NCI-H128 (cell line): ENCODE measurements around the gene LRRC36.
A peak's percentile ranks its signal among the peaks of the same experiment; 100 is the strongest.

Experiments
- DNase-seq: peaks from one replicate; lab custom pipeline; 2025; ENCODE audit not compliant: unreplicated experiment; lab: John Stamatoyannopoulos, UW

Gene LRRC36

GRCh38 chr16:67326472-67327309 lies at the start of gene LRRC36, which contains the start of gene KCTD19:
Gene LRRC36, plus strand, starts transcription at chr16:67326815. Its CDS starts 48 bp downstream, at chr16:67326863.
Gene KCTD19, minus strand, starts transcription at chr16:67326741. Its CDS starts 34 bp downstream, at chr16:67326707.
- DNase-seq: peak; percentile 54

GRCh38 chr16:67277294-67277998 lies 49.2 kb upstream of the LRRC36 start:
- DNase-seq: no peak

- no peak for DNase-seq
These were observed 48.4 kb upstream of the LRRC36 start for GRCh38 chr16:67277999-67278772.

GRCh38 chr16:67278773-67279295 lies 47.8 kb upstream of the LRRC36 start:
- DNase-seq: no peak

GRCh38 chr16:67279296-67280089 lies 47.1 kb upstream of the LRRC36 start, which contains the start of gene PLEKHG4:
Gene PLEKHG4, plus strand, starts transcription at chr16:67279532. Its CDS starts 513 bp downstream, at chr16:67280045.
- DNase-seq: peak; percentile 10

DNA sequence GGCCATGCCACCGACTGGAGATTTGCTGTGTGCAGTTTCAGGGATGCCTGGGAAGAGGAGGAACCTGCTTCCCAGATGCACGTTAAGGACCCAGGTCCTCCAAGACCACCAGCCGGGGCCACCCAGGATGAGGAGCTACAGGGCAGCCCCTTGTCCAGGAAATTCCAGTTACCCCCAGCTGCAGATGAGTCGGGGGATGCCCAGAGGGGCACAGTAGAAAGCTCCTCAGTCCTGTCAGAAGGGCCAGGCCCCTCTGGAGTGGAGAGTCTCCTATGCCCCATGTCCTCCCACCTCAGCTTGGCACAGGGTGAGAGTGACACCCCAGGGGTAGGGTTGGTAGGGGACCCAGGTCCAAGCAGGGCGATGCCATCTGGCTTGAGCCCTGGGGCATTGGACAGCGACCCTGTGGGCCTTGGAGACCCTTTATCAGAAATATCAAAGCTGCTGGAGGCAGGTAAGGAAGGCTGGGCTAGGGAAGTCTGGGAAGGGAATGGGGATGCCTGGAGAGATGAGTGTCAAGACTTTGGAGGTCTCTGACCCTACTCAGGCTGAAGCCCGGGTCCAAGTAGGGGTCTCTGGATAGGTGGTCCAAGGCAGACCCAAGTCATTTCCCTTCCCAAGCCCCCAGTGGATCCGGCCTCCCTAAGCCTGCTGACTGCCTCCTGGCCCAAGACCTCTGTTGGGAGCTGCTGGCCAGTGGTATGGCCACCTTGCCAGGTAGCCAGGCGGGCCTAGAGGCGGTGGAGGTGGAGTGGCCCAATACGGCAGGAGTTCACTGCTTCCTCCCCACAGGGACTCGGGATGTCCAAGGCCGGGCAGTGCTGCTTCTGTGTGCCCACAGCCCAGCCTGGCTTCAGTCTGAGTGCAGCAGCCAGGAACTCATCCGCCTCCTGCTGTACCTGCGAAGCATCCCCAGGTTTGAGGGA lies 46.3 kb upstream of the LRRC36 start:
- no peak for DNase-seq

GRCh38 chr16:67281536-67282446 lies 44.8 kb upstream of the LRRC36 start:
- no peak for DNase-seq

DNA sequence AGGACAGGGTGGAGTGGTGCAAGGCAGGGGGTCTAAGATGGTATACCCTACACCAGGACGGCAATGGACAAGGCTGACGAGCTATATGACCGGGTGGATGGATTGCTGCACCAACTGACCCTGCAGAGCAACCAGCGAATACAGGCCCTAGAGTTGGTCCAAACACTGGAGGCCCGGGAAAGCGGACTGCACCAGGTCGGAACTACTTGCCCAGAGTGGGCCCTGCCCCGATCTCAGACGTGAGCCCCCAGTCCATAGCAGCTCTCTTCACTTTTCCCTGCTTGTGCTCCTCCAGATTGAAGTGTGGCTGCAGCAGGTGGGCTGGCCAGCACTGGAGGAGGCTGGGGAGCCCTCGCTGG lies 44.2 kb upstream of the LRRC36 start:
- DNase-seq: no peak

DNA sequence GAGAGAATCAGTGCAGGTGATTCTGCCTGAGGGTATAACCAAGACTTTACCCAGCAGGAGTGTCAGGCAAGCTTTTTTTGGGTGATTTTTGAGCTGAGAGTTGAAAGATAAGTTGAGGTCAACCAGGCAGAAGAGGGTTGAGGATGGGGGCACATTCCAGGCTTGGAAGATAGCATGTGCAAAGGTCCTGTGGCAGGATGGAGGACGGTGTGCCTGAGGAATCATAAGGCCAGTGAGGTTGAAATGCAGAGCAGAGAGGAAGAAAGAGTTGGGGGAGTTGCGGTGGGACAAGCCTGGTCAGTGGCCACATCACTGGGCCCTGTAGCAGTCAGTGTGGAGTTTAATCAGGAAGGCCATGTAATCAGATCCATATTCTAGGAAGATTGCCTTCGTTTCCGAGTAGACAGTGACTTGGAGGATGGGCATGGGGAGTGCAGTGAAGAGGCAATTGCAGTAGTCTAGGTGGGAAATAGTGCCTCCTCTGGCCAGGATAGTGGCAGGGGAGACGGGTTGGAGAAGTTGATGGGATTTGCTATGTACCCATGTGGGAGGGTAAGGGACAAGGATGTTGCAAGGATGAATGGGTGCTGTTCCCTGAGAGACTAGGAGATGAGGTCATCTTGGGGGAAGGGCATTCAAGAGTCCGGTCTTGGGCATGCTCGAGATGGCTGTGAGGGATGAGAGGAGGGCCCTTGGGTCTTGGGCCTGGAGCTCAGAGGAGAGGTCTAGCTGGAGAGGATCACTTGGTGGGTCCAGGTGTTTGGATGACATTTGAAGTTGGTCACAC lies 43.4 kb upstream of the LRRC36 start:
- DNase-seq: no peak

DNA sequence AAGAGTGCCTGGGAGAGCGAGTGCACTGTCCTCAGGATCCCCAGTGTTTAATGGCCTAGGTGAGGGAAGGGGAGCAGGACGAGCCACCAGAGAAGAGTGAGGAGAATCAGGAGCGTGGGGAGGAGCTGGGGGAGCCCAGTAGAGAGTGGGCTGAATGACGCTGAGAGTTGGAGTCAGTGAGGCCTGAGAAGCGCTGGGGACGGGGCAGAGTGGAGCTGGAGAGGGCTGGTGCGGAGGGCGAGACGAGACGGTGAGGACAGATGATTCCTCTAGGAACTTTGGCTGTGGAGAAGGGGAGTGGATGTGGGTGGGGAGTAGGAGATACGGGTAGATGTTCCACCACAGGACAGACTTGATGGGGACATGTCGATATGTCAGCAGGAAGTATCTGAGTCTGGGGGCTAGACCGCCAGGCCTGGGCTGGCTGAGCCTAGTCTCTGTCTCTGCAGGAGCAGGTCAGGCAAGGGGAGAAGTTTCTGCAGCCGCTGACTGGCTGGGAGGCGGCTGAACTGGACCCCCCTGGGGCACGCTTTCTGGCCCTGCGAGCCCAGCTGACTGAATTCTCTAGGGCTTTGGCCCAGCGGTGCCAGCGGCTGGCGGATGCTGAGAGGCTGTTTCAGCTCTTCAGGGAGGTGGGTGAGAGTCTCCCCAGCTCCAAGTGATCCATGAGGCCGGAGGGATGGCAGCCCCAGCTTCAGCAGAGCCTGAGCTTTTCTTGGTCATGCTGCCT lies 42.6 kb upstream of the LRRC36 start:
- no peak for DNase-seq

GRCh38 chr16:67284699-67285646 lies 41.6 kb upstream of the LRRC36 start:
- peak; percentile 11 for DNase-seq

DNA sequence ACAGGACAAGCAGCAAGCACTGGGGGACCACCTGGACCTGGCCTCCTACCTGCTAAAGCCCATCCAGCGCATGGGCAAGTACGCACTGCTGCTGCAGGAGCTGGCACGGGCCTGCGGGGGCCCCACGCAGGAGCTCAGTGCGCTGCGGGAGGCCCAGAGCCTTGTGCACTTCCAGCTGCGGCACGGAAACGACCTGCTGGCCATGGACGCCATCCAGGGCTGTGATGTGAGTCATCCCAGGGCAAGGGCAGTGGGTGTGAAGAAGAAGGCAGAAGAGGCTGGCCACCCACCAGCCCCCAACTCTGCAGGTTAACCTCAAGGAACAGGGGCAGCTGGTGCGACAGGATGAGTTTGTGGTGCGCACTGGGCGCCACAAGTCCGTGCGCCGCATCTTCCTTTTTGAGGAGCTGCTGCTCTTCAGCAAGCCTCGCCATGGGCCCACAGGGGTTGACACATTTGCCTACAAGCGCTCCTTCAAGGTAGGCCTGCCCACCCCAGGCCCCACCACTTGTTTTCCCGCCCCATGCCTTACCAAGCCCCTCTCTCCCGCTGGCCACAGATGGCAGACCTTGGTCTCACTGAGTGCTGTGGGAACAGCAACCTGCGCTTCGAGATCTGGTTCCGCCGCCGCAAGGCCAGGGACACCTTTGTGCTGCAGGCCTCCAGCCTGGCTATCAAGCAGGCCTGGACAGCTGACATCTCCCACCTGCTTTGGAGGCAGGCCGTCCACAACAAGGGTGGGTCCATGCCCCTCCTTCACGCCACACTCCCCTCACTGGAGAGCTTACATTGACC lies 40.0 kb upstream of the LRRC36 start:
- DNase-seq: no peak

DNA sequence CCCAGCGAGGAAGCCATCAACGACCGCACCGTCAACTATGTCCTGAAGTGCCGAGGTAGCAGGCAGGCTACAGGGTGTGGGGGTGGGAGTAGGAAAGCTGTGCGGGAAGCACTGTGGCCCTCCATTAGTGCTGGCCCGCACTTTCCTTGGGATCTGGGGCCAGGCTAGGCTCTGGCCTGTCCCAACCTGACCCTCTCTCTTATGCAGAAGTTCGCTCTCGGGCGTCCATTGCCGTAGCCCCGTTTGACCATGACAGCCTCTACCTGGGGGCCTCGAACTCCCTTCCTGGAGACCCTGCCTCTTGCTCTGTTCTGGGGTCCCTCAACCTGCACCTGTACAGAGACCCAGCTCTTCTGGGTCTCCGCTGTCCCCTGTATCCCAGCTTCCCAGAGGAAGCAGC lies 38.7 kb upstream of the LRRC36 start:
- no peak for DNase-seq

- DNase-seq: no peak
These were observed 35.2 kb upstream of the LRRC36 start for GRCh38 chr16:67291461-67291860.
